A549 treated with AZD2906 at 1 μM for 4 hours (cell line): ENCODE data around the gene RORC. TPM values are rescaled to one million over a fixed set of nuclear protein-coding genes. Genes with fewer than 3 reads are reported as not detected.

Experiments
- total RNA-seq: library from RNA; stranded (reverse); fragments of 200-300 nt; extraction: Qiagen RNA extraction; gene quantifications from 5 replicates; pipeline ENCODE4 v1.2.3, GENCODE V29; 2022

RORC gene
- 0.01 to 0.05 TPM (median 0.03 TPM) in 5 replicates for total RNA-seq

DNA sequence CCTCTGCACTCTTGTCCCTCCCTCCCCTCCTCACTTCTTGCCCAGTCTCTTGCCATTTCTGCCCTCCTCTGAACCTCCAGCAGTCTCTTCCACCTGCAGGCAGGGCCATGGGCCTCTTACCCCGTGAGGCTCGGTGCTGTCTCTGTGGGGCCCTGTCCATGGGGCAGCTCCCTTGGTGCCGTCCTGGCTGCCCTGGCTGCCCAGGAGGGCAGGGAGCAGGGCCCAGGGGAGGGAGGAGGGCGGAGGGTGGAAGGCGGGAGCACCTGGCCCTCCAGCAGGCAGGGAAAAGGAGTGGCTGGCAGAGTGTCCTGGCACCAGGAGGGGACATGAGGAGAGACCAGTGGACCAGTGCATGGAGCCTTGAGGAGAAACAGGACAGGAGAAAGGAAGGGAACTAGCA is at the start of gene RORC:
TSS of gene RORC (minus strand) at position 198 of the 400 bp plus-strand sequence. CDS start at position 160, 38 bp downstream.

GRCh38 chr1:151853411-151853943 is 21.9 kb upstream of the RORC start, which contains the start of gene THEM5:
THEM5 (minus strand) TSS chr1:151853712; CDS start chr1:151853565, 147 bp downstream.

DNA sequence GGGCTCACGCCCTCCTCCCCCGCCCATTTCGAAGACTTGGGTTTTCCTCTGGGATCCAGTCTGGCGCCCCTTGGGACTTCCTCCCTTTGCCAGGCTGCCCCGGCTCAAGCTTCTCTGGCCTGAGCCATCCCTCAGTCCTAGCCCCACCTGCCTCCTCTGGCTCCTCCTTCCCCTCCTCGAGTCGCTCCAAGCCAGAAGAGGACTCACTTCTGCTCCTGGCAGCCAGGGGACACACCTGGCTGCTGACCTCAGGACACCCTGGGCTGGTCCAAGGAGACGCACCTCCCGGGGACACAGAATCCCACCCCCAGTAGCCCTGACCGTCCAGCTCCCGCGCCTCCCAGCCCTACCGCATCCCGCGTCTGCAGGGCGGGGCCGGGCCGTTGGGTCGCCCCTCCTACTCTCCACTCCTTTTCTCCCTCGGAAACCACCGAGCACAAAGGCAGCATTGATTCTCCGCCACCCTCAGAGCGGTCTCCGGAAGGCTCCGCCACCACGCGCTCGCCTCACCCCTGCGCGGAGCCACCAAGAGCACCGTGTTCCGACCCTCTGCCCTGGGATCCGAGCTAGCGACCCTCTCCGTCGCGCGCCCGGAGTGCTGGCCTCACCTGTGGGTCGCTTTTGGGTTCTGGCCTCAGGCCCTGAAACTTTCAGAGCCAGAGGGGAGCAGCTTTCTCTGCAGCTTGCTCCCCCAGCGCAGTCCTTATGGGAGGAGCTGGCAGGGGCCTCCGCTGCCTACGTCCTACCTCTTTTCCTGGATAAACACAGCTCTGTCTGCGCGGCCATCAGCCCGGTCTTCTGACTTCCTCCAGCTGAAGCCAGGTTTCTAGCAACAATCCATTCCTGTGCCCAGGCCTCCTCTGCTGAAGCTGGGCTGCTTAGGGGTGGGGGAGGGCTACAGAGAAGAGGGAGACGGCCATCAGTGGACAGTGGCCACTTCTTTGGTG is 8.1 kb upstream of the RORC start, which contains the start of gene C2CD4D:
TSS of gene C2CD4D (minus strand) at position 364 of the 947 bp plus-strand sequence. CDS start 831 bp downstream, outside the sequence.

GRCh38 chr1:151805066-151805820 is 26.4 kb downstream of the RORC start, which contains the start of gene LINGO4:
LINGO4 (minus strand) TSS chr1:151805419; CDS start chr1:151802704, 2,715 bp downstream.

GRCh38 chr1:151790071-151790939 is 41.3 kb downstream of the RORC start, which contains the start of gene TDRKH:
TDRKH (minus strand) TSS chr1:151790500; CDS start chr1:151783022, 7,478 bp downstream.

GRCh38 chr1:151762941-151763921 is 68.4 kb downstream of the RORC start, which contains the start of gene MRPL9:
MRPL9 (minus strand) TSS chr1:151763496; CDS start chr1:151763479, 17 bp downstream.

Other genes with a start within 250 kb of the RORC start
- 6.6 to 11.0 TPM (median 6.9 TPM) in 5 replicates for gene SNX27, start 219.8 kb downstream of the RORC start, total RNA-seq
- not detected in 5 replicates for gene CELF3, start 115.0 kb downstream of the RORC start, total RNA-seq
- gene RIIAD1, start 110.3 kb downstream of the RORC start, total RNA-seq, result 0.57 TPM in 1 of 5 replicates, not detected in the others
- gene MRPL9, start 68.3 kb downstream of the RORC start, total RNA-seq, result 74.3 to 83.5 TPM (median 81.4 TPM) in 5 replicates
- gene TDRKH, start 41.3 kb downstream of the RORC start, total RNA-seq, result 5.1 to 5.7 TPM (median 5.3 TPM) in 5 replicates
- gene LINGO4, start 26.4 kb downstream of the RORC start, total RNA-seq, result not detected in 5 replicates
- gene C2CD4D, start 8.0 kb upstream of the RORC start, total RNA-seq, result not detected in 5 replicates
- 0.06 TPM in 1 of 5 replicates, not detected in the others for gene THEM5, start 21.9 kb upstream of the RORC start, total RNA-seq
- 12.9 to 13.5 TPM (median 13.2 TPM) in 5 replicates for gene THEM4, start 77.7 kb upstream of the RORC start, total RNA-seq
- 2,226 to 2,594 TPM (median 2,422 TPM) in 5 replicates for gene S100A10, start 162.1 kb upstream of the RORC start, total RNA-seq
- gene S100A11, start 205.2 kb upstream of the RORC start, total RNA-seq, result 1,684 to 2,013 TPM (median 1,920 TPM) in 5 replicates